GM23338 (cell line): ENCODE data around the gene IMMP2L. TPM values are rescaled to one million over a fixed set of nuclear protein-coding genes. Genes with fewer than 3 reads are reported as not detected.

Experiments
- ATAC-seq: fragments of 200-7000 bp; cut with Tn5 transposase; 3 replicates; pipeline ENCODE4 v1.9.1; 2020
- DNase-seq: peaks from one replicate; pipeline ENCODE4 v3.0.0-alpha.2; 2015; ENCODE audit warnings: low spot score
- H2AFZ ChIP-seq: fragments of 200-600 bp; sonication (generic); 2 replicates; pipeline ENCODE4 v1.8.0; 2016; ENCODE audit warnings: antibody characterized with exemption, mild to moderate bottlenecking, moderate library complexity
- H3F3A ChIP-seq: fragments of 200-600 bp; sonication (generic); replicated peaks from 2 replicates; pipeline ENCODE4 v1.8.0; 2017; ENCODE audit warnings: antibody characterized with exemption, mixed run types, low read depth
- H3K27ac ChIP-seq: fragments of 200-600 bp; sonication (generic); 2 replicates; pipeline ENCODE4 v1.6.1; 2016; ENCODE audit warnings: low read depth
- H3K27me3 ChIP-seq: fragments of 200-600 bp; sonication (generic); 2 replicates; pipeline ENCODE4 v1.8.0; 2016; ENCODE audit warnings: mild to moderate bottlenecking, mixed run types, moderate library complexity; ENCODE audit not compliant: insufficient read depth
- H3K36me3 ChIP-seq: fragments of 200-600 bp; sonication (generic); 2 replicates; pipeline ENCODE4 v1.8.0; 2016; ENCODE audit warnings: mild to moderate bottlenecking; ENCODE audit not compliant: insufficient read depth
- H3K4me1 ChIP-seq: fragments of 200-600 bp; sonication (generic); 2 replicates; pipeline ENCODE4 v1.8.0; 2016; ENCODE audit warnings: mild to moderate bottlenecking, moderate library complexity; ENCODE audit not compliant: insufficient read depth
- H3K4me2 ChIP-seq: fragments of 200-600 bp; sonication (generic); 2 replicates; pipeline ENCODE4 v1.7.1; 2017; ENCODE audit warnings: mixed run types
- H3K4me3 ChIP-seq: fragments of 200-600 bp; sonication (generic); 2 replicates; pipeline ENCODE4 v1.6.1; 2016; ENCODE audit warnings: mixed run types
- H3K79me2 ChIP-seq: fragments of 200-600 bp; sonication (generic); replicated peaks from 2 replicates; pipeline ENCODE4 v1.8.0; 2017; ENCODE audit warnings: mild to moderate bottlenecking; ENCODE audit not compliant: insufficient read depth
- H3K9me2 ChIP-seq: fragments of 200-600 bp; sonication (generic); 2 replicates; pipeline ENCODE4 v1.8.0; 2017; ENCODE audit not compliant: insufficient read depth
- H4K20me1 ChIP-seq: fragments of 200-600 bp; sonication (generic); replicated peaks from 2 replicates; pipeline ENCODE4 v1.8.0; 2017; ENCODE audit warnings: mild to moderate bottlenecking; ENCODE audit not compliant: insufficient read depth
- H3K27ac Mint-ChIP-seq: 2 replicates; pipeline ENCODE4 v1.8.0; 2020; ENCODE audit warnings: inconsistent platforms, mild to moderate bottlenecking, moderate library complexity, mixed read lengths
- H3K27me3 Mint-ChIP-seq: 3 replicates; pipeline ENCODE4 v1.8.0; 2022; ENCODE audit warnings: low read depth, mild to moderate bottlenecking, moderate library complexity, mixed read lengths, inconsistent platforms; ENCODE audit not compliant: insufficient read depth, poor library complexity
- H3K36me3 Mint-ChIP-seq: 3 replicates; pipeline ENCODE4 v1.8.0; 2021; ENCODE audit warnings: low read depth, mild to moderate bottlenecking, inconsistent platforms, moderate library complexity, mixed read lengths
- H3K4me1 Mint-ChIP-seq: 3 replicates; pipeline ENCODE4 v1.8.0; 2020; ENCODE audit warnings: mild to moderate bottlenecking, inconsistent platforms, mixed read lengths
- H3K4me3 Mint-ChIP-seq: 3 replicates; pipeline ENCODE4 v1.8.0; 2021; ENCODE audit warnings: moderate library complexity, mild to moderate bottlenecking, inconsistent platforms, mixed read lengths
- H3K9me3 Mint-ChIP-seq: 3 replicates; pipeline ENCODE4 v1.8.0; 2020; ENCODE audit warnings: moderate library complexity, mild to moderate bottlenecking, inconsistent platforms, mixed read lengths
- CREB1 ChIP-seq: fragments of 250-450 bp; sonication (Bioruptor Pico); IDR thresholded peaks from 2 replicates; pipeline ENCODE4 v1.5.0; 2020; ENCODE audit warnings: low read depth, mild to moderate bottlenecking, moderate library complexity
- EZH2 ChIP-seq: fragments of 200-600 bp; sonication (generic); IDR thresholded peaks from one replicate; pipeline ENCODE4 v1.8.0; 2017; ENCODE audit warnings: antibody characterized with exemption, mild to moderate bottlenecking, low read depth; ENCODE audit not compliant: unreplicated experiment
- EZH2phosphoT487 ChIP-seq: fragments of 200-600 bp; sonication (generic); IDR thresholded peaks from one replicate; pipeline ENCODE4 v1.8.1; 2018; ENCODE audit warnings: antibody characterized with exemption; ENCODE audit not compliant: unreplicated experiment
- JUNB ChIP-seq: IDR thresholded peaks from one replicate; pipeline ENCODE4 v1.6.1; 2016; ENCODE audit warnings: antibody characterized with exemption; ENCODE audit not compliant: unreplicated experiment
- NANOG ChIP-seq: IDR thresholded peaks from 2 replicates; pipeline ENCODE4 v1.6.1; 2016; ENCODE audit warnings: antibody characterized with exemption, borderline replicate concordance
- POLR2AphosphoS5 ChIP-seq: IDR thresholded peaks from 2 replicates; pipeline ENCODE4 v1.6.1; 2016; ENCODE audit warnings: antibody characterized with exemption, low read depth
- STAT1 ChIP-seq: IDR thresholded peaks from one replicate; pipeline ENCODE4 v1.6.1; 2016; ENCODE audit warnings: antibody characterized with exemption; ENCODE audit not compliant: unreplicated experiment
- ZNF114 ChIP-seq: fragments of 250-450 bp; sonication (Bioruptor Pico); IDR thresholded peaks from 2 replicates; pipeline ENCODE4 v1.5.0; 2020; ENCODE audit warnings: mild to moderate bottlenecking, moderate library complexity
- ZNF331 ChIP-seq: fragments of 250-450 bp; sonication (Bioruptor Pico); IDR thresholded peaks from 2 replicates; pipeline ENCODE4 v1.5.0; 2020; ENCODE audit warnings: low read depth, mild to moderate bottlenecking, moderate library complexity
- polyA plus RNA-seq: library from polyadenylated mRNA; unstranded; fragments of >200 nt; fragmentation: Nextera tagmentation; extraction: Ambion mirVana; gene quantifications from 2 replicates; pipeline ENCODE4 v1.2.1, GENCODE V29; 2016
- total RNA-seq: library from RNA; depleted of rRNA; stranded (reverse); fragments of >200 nt; shearing (Covaris generic); gene quantifications from 2 replicates; pipeline ENCODE4 v1.2.3, GENCODE V29; 2014
- TF ChIP-seq, protein P1 (sequence below), 2 experiments: fragments of 200-600 bp in 1 of 2; sonication (generic) in 1 of 2; conservative IDR thresholded peaks; 2 replicates each; pipeline versions ENCODE4 v1.5.1 to v1.6.1; 2016 to 2017; ENCODE audit warnings: antibody characterized with exemption in 2 of 2, low read depth in 2 of 2, mild to moderate bottlenecking in 2 of 2, moderate library complexity in 1 of 2
- TF ChIP-seq, protein P2 (sequence below): IDR thresholded peaks from 2 replicates; pipeline ENCODE4 v1.6.1; 2016; ENCODE audit warnings: antibody characterized with exemption
- TF ChIP-seq, protein P3 (sequence below): IDR thresholded peaks from one replicate; pipeline ENCODE4 v1.6.1; 2018; ENCODE audit warnings: antibody characterized with exemption; ENCODE audit not compliant: unreplicated experiment
- TF ChIP-seq, protein P4 (sequence below): fragments of 250-450 bp; sonication (Bioruptor Pico); IDR thresholded peaks from 2 replicates; pipeline ENCODE4 v1.5.0; 2020; ENCODE audit warnings: mild to moderate bottlenecking, moderate library complexity

IMMP2L gene
- total and polyA plus RNA-seq, 2 experiments from 2014 or later: 7.3 to 14.0 TPM

DNA sequence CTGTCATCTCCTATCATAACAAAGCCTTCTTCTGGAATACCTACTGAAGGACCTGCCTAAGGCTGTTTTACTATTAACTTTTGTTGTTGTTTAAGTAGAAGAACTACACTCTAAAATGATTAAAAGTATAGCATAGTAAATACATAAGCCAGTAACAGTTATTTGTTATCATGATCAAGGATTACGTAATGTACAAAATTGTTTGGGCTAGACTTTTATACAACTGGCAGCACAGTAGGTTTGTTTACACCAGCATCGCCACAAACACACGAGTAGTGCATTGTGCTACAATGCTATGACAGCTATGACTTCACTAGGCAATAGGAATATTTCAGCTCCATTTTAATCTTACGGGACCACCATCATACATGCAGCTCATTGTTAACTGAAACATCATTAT is 302.3 kb downstream of the IMMP2L start:
- Histone ChIP-seq H3K9me2 (no peaks in the 10 kb centered on the region), H3K27ac (no peak overlapping the region), H3K79me2 (no peaks in the 10 kb centered on the region), H3K4me3 (no peak overlapping the region), H2AFZ (no peak overlapping the region), H3K36me3 (no peaks in the 10 kb centered on the region), H3K4me1 (no peaks in the 10 kb centered on the region), H4K20me1 (no peaks in the 10 kb centered on the region), H3K27me3 (no peaks in the 10 kb centered on the region), H3K4me2 (no peak overlapping the region), H3F3A (no peaks in the 10 kb centered on the region)
- ATAC-seq (no peak), DNase-seq (no peak)
- Mint-ChIP-seq H3K27ac (no peak overlapping the region), H3K9me3 (no peaks in the 10 kb centered on the region), H3K27me3 (no peaks in the 10 kb centered on the region), H3K4me1 (peaks cover 3% of the 10 kb centered on the region; the same call in 1 of the 3 replicates), H3K4me3 (no peak overlapping the region), H3K36me3 (no peaks in the 10 kb centered on the region)
- TF ChIP-seq, protein P1, sequence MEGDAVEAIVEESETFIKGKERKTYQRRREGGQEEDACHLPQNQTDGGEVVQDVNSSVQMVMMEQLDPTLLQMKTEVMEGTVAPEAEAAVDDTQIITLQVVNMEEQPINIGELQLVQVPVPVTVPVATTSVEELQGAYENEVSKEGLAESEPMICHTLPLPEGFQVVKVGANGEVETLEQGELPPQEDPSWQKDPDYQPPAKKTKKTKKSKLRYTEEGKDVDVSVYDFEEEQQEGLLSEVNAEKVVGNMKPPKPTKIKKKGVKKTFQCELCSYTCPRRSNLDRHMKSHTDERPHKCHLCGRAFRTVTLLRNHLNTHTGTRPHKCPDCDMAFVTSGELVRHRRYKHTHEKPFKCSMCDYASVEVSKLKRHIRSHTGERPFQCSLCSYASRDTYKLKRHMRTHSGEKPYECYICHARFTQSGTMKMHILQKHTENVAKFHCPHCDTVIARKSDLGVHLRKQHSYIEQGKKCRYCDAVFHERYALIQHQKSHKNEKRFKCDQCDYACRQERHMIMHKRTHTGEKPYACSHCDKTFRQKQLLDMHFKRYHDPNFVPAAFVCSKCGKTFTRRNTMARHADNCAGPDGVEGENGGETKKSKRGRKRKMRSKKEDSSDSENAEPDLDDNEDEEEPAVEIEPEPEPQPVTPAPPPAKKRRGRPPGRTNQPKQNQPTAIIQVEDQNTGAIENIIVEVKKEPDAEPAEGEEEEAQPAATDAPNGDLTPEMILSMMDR (conservative IDR thresholded peaks at IDR 0.05; ENCODE audit: low read depth in 2 of 2): no peak
- TF ChIP-seq NANOG: no peak
- TF ChIP-seq EZH2: no peak
- no peak for TF ChIP-seq POLR2AphosphoS5
- no peak for TF ChIP-seq ZNF331 (CRISPR knock-in tag)
- no peak for TF ChIP-seq JUNB
- TF ChIP-seq, protein P2, sequence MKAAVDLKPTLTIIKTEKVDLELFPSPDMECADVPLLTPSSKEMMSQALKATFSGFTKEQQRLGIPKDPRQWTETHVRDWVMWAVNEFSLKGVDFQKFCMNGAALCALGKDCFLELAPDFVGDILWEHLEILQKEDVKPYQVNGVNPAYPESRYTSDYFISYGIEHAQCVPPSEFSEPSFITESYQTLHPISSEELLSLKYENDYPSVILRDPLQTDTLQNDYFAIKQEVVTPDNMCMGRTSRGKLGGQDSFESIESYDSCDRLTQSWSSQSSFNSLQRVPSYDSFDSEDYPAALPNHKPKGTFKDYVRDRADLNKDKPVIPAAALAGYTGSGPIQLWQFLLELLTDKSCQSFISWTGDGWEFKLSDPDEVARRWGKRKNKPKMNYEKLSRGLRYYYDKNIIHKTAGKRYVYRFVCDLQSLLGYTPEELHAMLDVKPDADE: no peak
- no peak for TF ChIP-seq ZNF114 (CRISPR knock-in tag)
- TF ChIP-seq EZH2phosphoT487: no peak
- TF ChIP-seq, protein P3, sequence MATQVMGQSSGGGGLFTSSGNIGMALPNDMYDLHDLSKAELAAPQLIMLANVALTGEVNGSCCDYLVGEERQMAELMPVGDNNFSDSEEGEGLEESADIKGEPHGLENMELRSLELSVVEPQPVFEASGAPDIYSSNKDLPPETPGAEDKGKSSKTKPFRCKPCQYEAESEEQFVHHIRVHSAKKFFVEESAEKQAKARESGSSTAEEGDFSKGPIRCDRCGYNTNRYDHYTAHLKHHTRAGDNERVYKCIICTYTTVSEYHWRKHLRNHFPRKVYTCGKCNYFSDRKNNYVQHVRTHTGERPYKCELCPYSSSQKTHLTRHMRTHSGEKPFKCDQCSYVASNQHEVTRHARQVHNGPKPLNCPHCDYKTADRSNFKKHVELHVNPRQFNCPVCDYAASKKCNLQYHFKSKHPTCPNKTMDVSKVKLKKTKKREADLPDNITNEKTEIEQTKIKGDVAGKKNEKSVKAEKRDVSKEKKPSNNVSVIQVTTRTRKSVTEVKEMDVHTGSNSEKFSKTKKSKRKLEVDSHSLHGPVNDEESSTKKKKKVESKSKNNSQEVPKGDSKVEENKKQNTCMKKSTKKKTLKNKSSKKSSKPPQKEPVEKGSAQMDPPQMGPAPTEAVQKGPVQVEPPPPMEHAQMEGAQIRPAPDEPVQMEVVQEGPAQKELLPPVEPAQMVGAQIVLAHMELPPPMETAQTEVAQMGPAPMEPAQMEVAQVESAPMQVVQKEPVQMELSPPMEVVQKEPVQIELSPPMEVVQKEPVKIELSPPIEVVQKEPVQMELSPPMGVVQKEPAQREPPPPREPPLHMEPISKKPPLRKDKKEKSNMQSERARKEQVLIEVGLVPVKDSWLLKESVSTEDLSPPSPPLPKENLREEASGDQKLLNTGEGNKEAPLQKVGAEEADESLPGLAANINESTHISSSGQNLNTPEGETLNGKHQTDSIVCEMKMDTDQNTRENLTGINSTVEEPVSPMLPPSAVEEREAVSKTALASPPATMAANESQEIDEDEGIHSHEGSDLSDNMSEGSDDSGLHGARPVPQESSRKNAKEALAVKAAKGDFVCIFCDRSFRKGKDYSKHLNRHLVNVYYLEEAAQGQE: no peak
- TF ChIP-seq, protein P4, sequence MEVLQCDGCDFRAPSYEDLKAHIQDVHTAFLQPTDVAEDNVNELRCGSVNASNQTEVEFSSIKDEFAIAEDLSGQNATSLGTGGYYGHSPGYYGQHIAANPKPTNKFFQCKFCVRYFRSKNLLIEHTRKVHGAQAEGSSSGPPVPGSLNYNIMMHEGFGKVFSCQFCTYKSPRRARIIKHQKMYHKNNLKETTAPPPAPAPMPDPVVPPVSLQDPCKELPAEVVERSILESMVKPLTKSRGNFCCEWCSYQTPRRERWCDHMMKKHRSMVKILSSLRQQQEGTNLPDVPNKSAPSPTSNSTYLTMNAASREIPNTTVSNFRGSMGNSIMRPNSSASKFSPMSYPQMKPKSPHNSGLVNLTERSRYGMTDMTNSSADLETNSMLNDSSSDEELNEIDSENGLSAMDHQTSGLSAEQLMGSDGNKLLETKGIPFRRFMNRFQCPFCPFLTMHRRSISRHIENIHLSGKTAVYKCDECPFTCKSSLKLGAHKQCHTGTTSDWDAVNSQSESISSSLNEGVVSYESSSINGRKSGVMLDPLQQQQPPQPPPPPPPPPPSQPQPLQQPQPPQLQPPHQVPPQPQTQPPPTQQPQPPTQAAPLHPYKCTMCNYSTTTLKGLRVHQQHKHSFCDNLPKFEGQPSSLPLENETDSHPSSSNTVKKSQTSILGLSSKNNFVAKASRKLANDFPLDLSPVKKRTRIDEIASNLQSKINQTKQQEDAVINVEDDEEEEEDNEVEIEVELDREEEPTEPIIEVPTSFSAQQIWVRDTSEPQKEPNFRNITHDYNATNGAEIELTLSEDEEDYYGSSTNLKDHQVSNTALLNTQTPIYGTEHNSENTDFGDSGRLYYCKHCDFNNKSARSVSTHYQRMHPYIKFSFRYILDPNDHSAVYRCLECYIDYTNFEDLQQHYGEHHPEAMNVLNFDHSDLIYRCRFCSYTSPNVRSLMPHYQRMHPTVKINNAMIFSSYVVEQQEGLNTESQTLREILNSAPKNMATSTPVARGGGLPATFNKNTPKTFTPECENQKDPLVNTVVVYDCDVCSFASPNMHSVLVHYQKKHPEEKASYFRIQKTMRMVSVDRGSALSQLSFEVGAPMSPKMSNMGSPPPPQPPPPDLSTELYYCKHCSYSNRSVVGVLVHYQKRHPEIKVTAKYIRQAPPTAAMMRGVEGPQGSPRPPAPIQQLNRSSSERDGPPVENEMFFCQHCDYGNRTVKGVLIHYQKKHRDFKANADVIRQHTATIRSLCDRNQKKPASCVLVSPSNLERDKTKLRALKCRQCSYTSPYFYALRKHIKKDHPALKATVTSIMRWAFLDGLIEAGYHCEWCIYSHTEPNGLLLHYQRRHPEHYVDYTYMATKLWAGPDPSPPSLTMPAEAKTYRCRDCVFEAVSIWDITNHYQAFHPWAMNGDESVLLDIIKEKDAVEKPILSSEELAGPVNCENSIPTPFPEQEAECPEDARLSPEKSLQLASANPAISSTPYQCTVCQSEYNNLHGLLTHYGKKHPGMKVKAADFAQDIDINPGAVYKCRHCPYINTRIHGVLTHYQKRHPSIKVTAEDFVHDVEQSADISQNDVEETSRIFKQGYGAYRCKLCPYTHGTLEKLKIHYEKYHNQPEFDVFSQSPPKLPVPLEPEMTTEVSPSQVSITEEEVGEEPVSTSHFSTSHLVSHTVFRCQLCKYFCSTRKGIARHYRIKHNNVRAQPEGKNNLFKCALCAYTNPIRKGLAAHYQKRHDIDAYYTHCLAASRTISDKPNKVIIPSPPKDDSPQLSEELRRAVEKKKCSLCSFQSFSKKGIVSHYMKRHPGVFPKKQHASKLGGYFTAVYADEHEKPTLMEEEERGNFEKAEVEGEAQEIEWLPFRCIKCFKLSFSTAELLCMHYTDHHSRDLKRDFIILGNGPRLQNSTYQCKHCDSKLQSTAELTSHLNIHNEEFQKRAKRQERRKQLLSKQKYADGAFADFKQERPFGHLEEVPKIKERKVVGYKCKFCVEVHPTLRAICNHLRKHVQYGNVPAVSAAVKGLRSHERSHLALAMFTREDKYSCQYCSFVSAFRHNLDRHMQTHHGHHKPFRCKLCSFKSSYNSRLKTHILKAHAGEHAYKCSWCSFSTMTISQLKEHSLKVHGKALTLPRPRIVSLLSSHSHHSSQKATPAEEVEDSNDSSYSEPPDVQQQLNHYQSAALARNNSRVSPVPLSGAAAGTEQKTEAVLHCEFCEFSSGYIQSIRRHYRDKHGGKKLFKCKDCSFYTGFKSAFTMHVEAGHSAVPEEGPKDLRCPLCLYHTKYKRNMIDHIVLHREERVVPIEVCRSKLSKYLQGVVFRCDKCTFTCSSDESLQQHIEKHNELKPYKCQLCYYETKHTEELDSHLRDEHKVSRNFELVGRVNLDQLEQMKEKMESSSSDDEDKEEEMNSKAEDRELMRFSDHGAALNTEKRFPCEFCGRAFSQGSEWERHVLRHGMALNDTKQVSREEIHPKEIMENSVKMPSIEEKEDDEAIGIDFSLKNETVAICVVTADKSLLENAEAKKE (CRISPR knock-in tag): no peak
- TF ChIP-seq CREB1 (CRISPR knock-in tag): no peak
- no peak for TF ChIP-seq STAT1
